PC-9 (cell line): Measurements from ENCODE around the gene PIGC. TPM values are rescaled to one million over a fixed set of nuclear protein-coding genes. Genes with fewer than 3 reads are reported as not detected.

ENCODE experiments used
- BruUV-seq: library from RNA; stranded (reverse); fragments of 400-500 nt; replicated peaks from 2 replicates; lab custom pipeline; 2021; lab: Mats Ljungman, UMichigan
- CTCF ChIA-PET: fragments of 300-600 bp; sonication (Branson Sonifier 250); formaldehyde crosslinking; loops from one replicate; lab custom pipeline; 2022; ENCODE audit warnings: antibody characterized with exemption; lab: Charles Lee
- POLR2A ChIA-PET: fragments of 300-600 bp; sonication (Branson Sonifier 250); formaldehyde crosslinking; loops from one replicate; lab custom pipeline; 2022; ENCODE audit warnings: antibody characterized with exemption; ENCODE audit not compliant: unreplicated experiment; lab: Charles Lee
- DNase-seq, 2 experiments: peaks; one replicate each; pipeline versions ENCODE4 v3.0.0 to v3.0.0-alpha.2; 2015 to 2022; ENCODE audit warnings: mixed read lengths in 1 of 2
- H2AFZ ChIP-seq: fragments of 200-600 bp; sonication (generic); 2 replicates; pipeline ENCODE4 v1.8.1; 2017; ENCODE audit warnings: antibody characterized with exemption
- H3F3A ChIP-seq: fragments of 200-600 bp; sonication (generic); 2 replicates; pipeline ENCODE4 v1.8.1; 2017; ENCODE audit warnings: antibody characterized with exemption, mild to moderate bottlenecking, low read depth; ENCODE audit not compliant: insufficient read depth
- H3K27ac ChIP-seq: fragments of 200-600 bp; sonication (generic); 2 replicates; pipeline ENCODE4 v1.6.1; 2016; ENCODE audit warnings: mixed run types
- H3K27me3 ChIP-seq: fragments of 200-600 bp; sonication (generic); 2 replicates; pipeline ENCODE4 v1.6.1; 2016; ENCODE audit warnings: low read depth, mixed run types; ENCODE audit not compliant: insufficient read depth
- H3K36me3 ChIP-seq: fragments of 200-600 bp; sonication (generic); 2 replicates; pipeline ENCODE4 v1.6.1; 2016; ENCODE audit warnings: low read depth, mixed run types
- H3K4me1 ChIP-seq: fragments of 200-600 bp; sonication (generic); replicated peaks from 2 replicates; pipeline ENCODE4 v1.6.1; 2016; ENCODE audit warnings: mixed run types; ENCODE audit not compliant: insufficient read depth
- H3K4me2 ChIP-seq: fragments of 200-600 bp; sonication (generic); 2 replicates; pipeline ENCODE4 v1.6.1; 2017; ENCODE audit warnings: mixed run types
- H3K4me3 ChIP-seq: fragments of 200-600 bp; sonication (generic); 2 replicates; pipeline ENCODE4 v1.6.1; 2016; ENCODE audit warnings: mixed run types
- H3K79me2 ChIP-seq: fragments of 200-600 bp; sonication (generic); 2 replicates; pipeline ENCODE4 v1.6.1; 2017; ENCODE audit warnings: low read depth, mixed run types
- H3K9me2 ChIP-seq: fragments of 200-600 bp; sonication (generic); 2 replicates; pipeline ENCODE4 v1.8.1; 2017; ENCODE audit warnings: mild to moderate bottlenecking; ENCODE audit not compliant: insufficient read depth
- H3K9me3 ChIP-seq: fragments of 200-600 bp; sonication (generic); 2 replicates; pipeline ENCODE4 v1.8.1; 2016; ENCODE audit warnings: low read depth; ENCODE audit not compliant: insufficient read depth
- H4K20me1 ChIP-seq: fragments of 200-600 bp; sonication (generic); 2 replicates; pipeline ENCODE4 v1.8.1; 2017; ENCODE audit not compliant: insufficient read depth
- EZH2 ChIP-seq: fragments of 200-600 bp; sonication (generic); IDR thresholded peaks from 2 replicates; pipeline ENCODE4 v1.8.0; 2017; ENCODE audit warnings: antibody characterized with exemption, low read depth
- intact Hi-C: fragments of 100-400 bp; cut with micrococcal nuclease; formaldehyde crosslinking; loops from one replicate; pipeline ENCODE4 v1.10.0; 2022; ENCODE audit not compliant: unreplicated experiment
- total RNA-seq: library from RNA; stranded (reverse); gene quantifications from 2 replicates; pipeline ENCODE4 v1.2.3, GENCODE V29; 2021
- TF ChIP-seq, protein P1 (sequence below): fragments of 200-600 bp; sonication (generic); conservative IDR thresholded peaks from 2 replicates; pipeline ENCODE4 v1.6.1; 2017; ENCODE audit warnings: mixed run types, antibody characterized with exemption, mild to moderate bottlenecking, moderate library complexity

The PIGC gene
- total RNA-seq, 1 experiment from 2014 or later = 26.5 TPM

DNA sequence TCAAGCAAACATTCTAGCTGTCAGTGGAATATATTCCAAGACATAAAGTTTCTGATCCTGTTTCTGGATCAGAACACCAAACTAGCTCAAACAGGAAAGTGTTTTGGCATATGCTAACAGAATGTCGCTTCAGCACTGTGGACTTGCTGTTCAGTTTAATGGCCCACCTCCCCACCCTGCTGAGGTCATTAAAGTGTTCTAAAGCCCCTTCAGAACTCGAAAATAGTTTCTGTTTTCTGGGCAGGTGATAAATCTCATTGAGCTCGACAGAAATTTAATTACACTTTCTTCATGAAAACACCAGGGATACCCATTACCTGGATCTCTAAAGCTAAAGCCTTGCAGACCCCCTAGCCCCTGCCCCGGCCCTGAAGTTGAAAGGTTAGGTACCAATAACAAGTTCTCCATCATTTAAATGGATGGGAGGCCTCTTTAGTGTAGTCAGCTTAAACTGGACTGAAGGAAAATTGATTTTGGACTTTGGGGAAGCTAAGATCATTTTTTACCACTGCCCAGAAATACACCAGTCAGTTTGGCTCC is 27.3 kb downstream of the PIGC start:
- H3K4me1 ChIP-seq = peaks cover 37% of the 10 kb centered on the region
- intact Hi-C loops = loop anchor here (10.0 kb wide), 1 partner anchor 772 kb away; no protein-coding TSS in a partner anchor
- H4K20me1 ChIP-seq = no peaks in the 10 kb centered on the region
- H3F3A ChIP-seq = 0 out of 2 replicates have a peak, but pooled peaks cover 4% of the 10 kb centered on the region
- ChIA-PET CTCF (interaction anchor here (0.6 kb wide), 1 partner anchor 325 kb away, joined by 4 read pairs; no protein-coding TSS in a partner anchor), POLR2A (no interaction called here)
- no peak overlapping the region for H2AFZ ChIP-seq
- DNase-seq = no peak
- H3K36me3 ChIP-seq = no peaks in the 10 kb centered on the region
- no peaks in the 10 kb centered on the region for H3K9me2 ChIP-seq
- no peak overlapping the region for H3K4me3 ChIP-seq
- H3K4me2 ChIP-seq = no peak overlapping the region
- no peak overlapping the region for H3K27ac ChIP-seq
- H3K9me3 ChIP-seq = peaks cover 5% of the 10 kb centered on the region; the same call in 1 of the 2 replicates
- BruUV-seq = no TSS peak
- no peaks in the 10 kb centered on the region for H3K27me3 ChIP-seq
- no peak for TF ChIP-seq EZH2
- TF ChIP-seq, protein P1, sequence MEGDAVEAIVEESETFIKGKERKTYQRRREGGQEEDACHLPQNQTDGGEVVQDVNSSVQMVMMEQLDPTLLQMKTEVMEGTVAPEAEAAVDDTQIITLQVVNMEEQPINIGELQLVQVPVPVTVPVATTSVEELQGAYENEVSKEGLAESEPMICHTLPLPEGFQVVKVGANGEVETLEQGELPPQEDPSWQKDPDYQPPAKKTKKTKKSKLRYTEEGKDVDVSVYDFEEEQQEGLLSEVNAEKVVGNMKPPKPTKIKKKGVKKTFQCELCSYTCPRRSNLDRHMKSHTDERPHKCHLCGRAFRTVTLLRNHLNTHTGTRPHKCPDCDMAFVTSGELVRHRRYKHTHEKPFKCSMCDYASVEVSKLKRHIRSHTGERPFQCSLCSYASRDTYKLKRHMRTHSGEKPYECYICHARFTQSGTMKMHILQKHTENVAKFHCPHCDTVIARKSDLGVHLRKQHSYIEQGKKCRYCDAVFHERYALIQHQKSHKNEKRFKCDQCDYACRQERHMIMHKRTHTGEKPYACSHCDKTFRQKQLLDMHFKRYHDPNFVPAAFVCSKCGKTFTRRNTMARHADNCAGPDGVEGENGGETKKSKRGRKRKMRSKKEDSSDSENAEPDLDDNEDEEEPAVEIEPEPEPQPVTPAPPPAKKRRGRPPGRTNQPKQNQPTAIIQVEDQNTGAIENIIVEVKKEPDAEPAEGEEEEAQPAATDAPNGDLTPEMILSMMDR = no peak
- no peaks in the 10 kb centered on the region for H3K79me2 ChIP-seq

DNA sequence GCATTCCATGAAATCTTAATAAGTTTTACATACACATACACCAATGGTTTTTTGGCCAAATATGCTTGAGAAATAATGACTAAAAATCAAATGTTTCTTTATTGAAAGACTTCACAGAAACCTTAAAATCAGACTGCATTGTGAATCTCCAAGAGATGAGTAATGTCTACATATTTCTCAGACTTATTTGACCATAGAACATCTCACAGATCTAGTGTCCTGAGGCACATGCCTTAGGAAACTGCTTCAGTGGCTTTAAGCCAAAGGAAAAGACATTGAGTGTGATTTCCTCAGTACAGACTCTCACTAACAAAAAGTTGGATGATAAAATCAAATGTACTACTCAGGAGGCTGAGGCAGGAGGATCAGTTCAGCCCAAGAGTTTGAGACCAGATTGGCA is 29.5 kb downstream of the PIGC start:
- H3F3A ChIP-seq = 0 out of 2 replicates have a peak, but pooled peaks cover 4% of the 10 kb centered on the region
- peak in 1 of 2 experiments; percentile 35 for DNase-seq
- POLR2A ChIA-PET = no interaction called here
- peaks cover 5% of the 10 kb centered on the region; the same call in 1 of the 2 replicates for H3K9me3 ChIP-seq
- no peak for TF ChIP-seq EZH2
- TF ChIP-seq, protein P1 = no peak
- no peak overlapping the region for H3K4me2 ChIP-seq
- peaks cover 37% of the 10 kb centered on the region for H3K4me1 ChIP-seq
- no peaks in the 10 kb centered on the region for H3K27me3 ChIP-seq
- BruUV-seq = no TSS peak
- H4K20me1 ChIP-seq = no peaks in the 10 kb centered on the region
- no peaks in the 10 kb centered on the region for H3K9me2 ChIP-seq
- H3K4me3 ChIP-seq = no peak overlapping the region
- intact Hi-C loops = loop anchor here (10.0 kb wide), 1 partner anchor 770 kb away; no protein-coding TSS in a partner anchor
- H3K36me3 ChIP-seq = no peaks in the 10 kb centered on the region
- CTCF ChIA-PET = interaction anchor here (0.7 kb wide), 1 partner anchor 430 kb away, joined by 3 read pairs; no protein-coding TSS in a partner anchor
- no peak overlapping the region for H3K27ac ChIP-seq
- no peaks in the 10 kb centered on the region for H3K79me2 ChIP-seq
- H2AFZ ChIP-seq = no peak overlapping the region

DNA sequence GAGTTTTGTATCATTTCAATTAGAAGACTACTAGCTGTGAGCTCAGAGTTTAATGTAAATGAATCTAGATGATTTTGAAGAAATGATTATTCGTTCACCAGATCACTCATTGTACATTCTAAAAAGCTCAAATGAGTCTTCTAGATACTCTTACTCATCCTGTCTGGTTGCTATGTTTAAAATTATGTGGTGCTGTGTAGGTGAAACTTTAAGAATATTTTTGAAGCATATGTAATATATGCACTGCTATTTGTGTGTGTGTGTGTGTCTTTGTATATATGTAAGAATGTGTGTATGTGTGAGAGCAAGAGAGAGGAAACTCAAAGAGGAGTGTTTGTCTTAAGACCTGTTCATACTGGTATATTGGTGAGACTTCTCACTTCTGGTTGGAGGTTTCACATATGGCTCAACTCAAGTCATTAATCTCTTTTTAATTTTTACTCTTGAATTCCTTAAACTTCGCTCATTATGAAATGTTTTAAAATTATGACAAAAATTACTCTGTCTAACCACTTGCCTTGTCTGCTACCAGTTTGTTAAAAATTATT is 32.0 kb downstream of the PIGC start:
- Histone ChIP-seq H4K20me1 (no peaks in the 10 kb centered on the region), H3K4me2 (no peak overlapping the region), H3K79me2 (no peaks in the 10 kb centered on the region), H2AFZ (no peak overlapping the region), H3K4me1 (peaks cover 18% of the 10 kb centered on the region), H3K4me3 (no peak overlapping the region), H3K9me2 (no peaks in the 10 kb centered on the region), H3K27ac (no peak overlapping the region), H3F3A (no peaks in the 10 kb centered on the region), H3K36me3 (no peaks in the 10 kb centered on the region), H3K27me3 (no peaks in the 10 kb centered on the region), H3K9me3 (no peaks in the 10 kb centered on the region)
- ChIA-PET CTCF (no interaction called here), POLR2A (no interaction called here)
- intact Hi-C loops = loop anchor here (10.0 kb wide), 1 partner anchor 767 kb away; no protein-coding TSS in a partner anchor
- BruUV-seq = no TSS peak
- no peak for TF ChIP-seq EZH2
- TF ChIP-seq, protein P1 = no peak
- no peak for DNase-seq
